GM19239 (cell line): Measurements from ENCODE around the gene PCCA.
"Not testable (repeated sequence)": the region's sequence is repeated elsewhere in the genome, so short reads cannot be mapped to it uniquely, and the experiment has no call there.

ENCODE experiments used
- DNase-seq: peaks from one replicate; pipeline ENCODE4 v3.0.0; 2011; ENCODE audit warnings: low spot score; ENCODE audit not compliant: insufficient read length
- FAIRE-seq: peaks from 2 replicates; lab custom pipeline; 2011; peaks lifted over from hg19 to GRCh38; lab: Jason Lieb, UNC

The PCCA gene

GRCh38 chr13:100095498-100095897 is 6.6 kb downstream of the PCCA start:
- no peak for DNase-seq
- no peak for FAIRE-seq

- no peak for FAIRE-seq
- DNase-seq: no peak
Observed at GRCh38 chr13:100096526-100096925, 7.6 kb downstream of the PCCA start.

GRCh38 chr13:100097821-100098220 is 8.9 kb downstream of the PCCA start:
- FAIRE-seq (no peak), DNase-seq (no peak)

- FAIRE-seq (no peak), DNase-seq (no peak)
Observed at GRCh38 chr13:100098445-100099116, 9.7 kb downstream of the PCCA start.

- not testable (repeated sequence) for DNase-seq
Observed at GRCh38 chr13:100099117-100099445, 10.2 kb downstream of the PCCA start.

GRCh38 chr13:100100115-100100879 is 11.4 kb downstream of the PCCA start:
- no peak for DNase-seq
- no peak for FAIRE-seq

More at GRCh38 chr13:100099117-100099445, 10.2 kb downstream of the PCCA start:
- FAIRE-seq: not testable (repeated sequence)

- FAIRE-seq: no peak
- no peak for DNase-seq
Observed at GRCh38 chr13:100102042-100102441, 13.1 kb downstream of the PCCA start.

GRCh38 chr13:100106005-100106404 is 17.1 kb downstream of the PCCA start:
- DNase-seq (no peak), FAIRE-seq (no peak)

GRCh38 chr13:100106705-100107104 is 17.8 kb downstream of the PCCA start:
- no peak for DNase-seq
- no peak for FAIRE-seq

- peak; percentile 53 for FAIRE-seq
- no peak for DNase-seq
Observed at GRCh38 chr13:100108913-100109507, 20.1 kb downstream of the PCCA start.

- FAIRE-seq (no peak), DNase-seq (no peak)
Observed at GRCh38 chr13:100110269-100110668, 21.4 kb downstream of the PCCA start.

GRCh38 chr13:100112186-100112838 is 23.4 kb downstream of the PCCA start:
- DNase-seq (no peak), FAIRE-seq (no peak)

- no peak for FAIRE-seq
- no peak for DNase-seq
Observed at GRCh38 chr13:100115693-100116254, 26.9 kb downstream of the PCCA start.

GRCh38 chr13:100124265-100124664 is 35.4 kb downstream of the PCCA start:
- DNase-seq: no peak
- no peak for FAIRE-seq

GRCh38 chr13:100125946-100126345 is 37.1 kb downstream of the PCCA start:
- DNase-seq: no peak
- no peak for FAIRE-seq

- DNase-seq: no peak
- no peak for FAIRE-seq
Observed at GRCh38 chr13:100128373-100128772, 39.5 kb downstream of the PCCA start.

GRCh38 chr13:100128838-100129237 is 39.9 kb downstream of the PCCA start:
- DNase-seq: no peak

GRCh38 chr13:100129605-100130004 is 40.7 kb downstream of the PCCA start:
- peak; percentile 22 for DNase-seq
- FAIRE-seq: peak; percentile 83

More at GRCh38 chr13:100128838-100129237, 39.9 kb downstream of the PCCA start:
- peak; percentile 76 for FAIRE-seq

- no peak for DNase-seq
- FAIRE-seq: peak; percentile 39
Observed at GRCh38 chr13:100130092-100130491, 41.2 kb downstream of the PCCA start.

- no peak for FAIRE-seq
- DNase-seq: no peak
Observed at GRCh38 chr13:100130930-100131511, 42.1 kb downstream of the PCCA start.
